DOHH2 (cell line): ENCODE results near the gene NOM1.
"Not testable (repeated sequence)": the region's sequence is repeated elsewhere in the genome, so short reads cannot be mapped to it uniquely, and the experiment has no call there.

ENCODE experiments used
- H3F3A ChIP-seq: fragments of 200-600 bp; sonication (generic), shearing (Covaris generic); 2 replicates; pipeline ENCODE4 v1.6.0; 2016; ENCODE audit warnings: antibody characterized with exemption, mild to moderate bottlenecking; ENCODE audit not compliant: control insufficient read depth, insufficient read depth
- H3K27ac ChIP-seq: fragments of 200-600 bp; sonication (generic); 2 replicates; pipeline ENCODE4 v1.5.1; 2014; ENCODE audit warnings: low read depth, mild to moderate bottlenecking, low read length, moderate library complexity
- H3K27me3 ChIP-seq: fragments of 200-600 bp; sonication (generic); 2 replicates; pipeline ENCODE4 v1.6.1; 2014; ENCODE audit warnings: mild to moderate bottlenecking, low read length, mixed read lengths; ENCODE audit not compliant: control insufficient read depth
- H3K36me3 ChIP-seq: fragments of 200-600 bp; sonication (generic); 2 replicates; pipeline ENCODE4 v1.6.1; 2014; ENCODE audit warnings: mild to moderate bottlenecking, low read length, moderate library complexity, mixed read lengths; ENCODE audit not compliant: control insufficient read depth
- H3K4me1 ChIP-seq: fragments of 200-600 bp; sonication (generic); 2 replicates; pipeline ENCODE4 v1.6.1; 2014; ENCODE audit warnings: mild to moderate bottlenecking, low read length, mixed read lengths; ENCODE audit not compliant: control insufficient read depth
- H3K4me2 ChIP-seq: fragments of 200-600 bp; sonication (generic); 2 replicates; pipeline ENCODE4 v1.6.0; 2014; ENCODE audit warnings: mild to moderate bottlenecking, low read length, moderate library complexity
- H3K4me3 ChIP-seq: fragments of 200-600 bp; sonication (generic); 2 replicates; pipeline ENCODE4 v1.5.1; 2014; ENCODE audit warnings: mild to moderate bottlenecking, low read length, mixed read lengths
- H3K79me2 ChIP-seq: fragments of 200-600 bp; sonication (generic); 2 replicates; pipeline ENCODE4 v1.6.1; 2014; ENCODE audit warnings: mild to moderate bottlenecking, low read length, mixed read lengths; ENCODE audit not compliant: control insufficient read depth
- H3K9me2 ChIP-seq: fragments of 200-600 bp; sonication (generic); replicated peaks from 2 replicates; pipeline ENCODE4 v1.6.1; 2014; ENCODE audit warnings: mild to moderate bottlenecking, low read length, mixed read lengths; ENCODE audit not compliant: control insufficient read depth
- H3K9me3 ChIP-seq: fragments of 200-600 bp; sonication (generic); 2 replicates; pipeline ENCODE4 v1.6.1; 2014; ENCODE audit warnings: antibody characterized with exemption, low read length, mixed read lengths; ENCODE audit not compliant: control insufficient read depth, insufficient read depth
- H4K20me1 ChIP-seq: fragments of 200-600 bp; sonication (generic); 2 replicates; pipeline ENCODE4 v1.6.0; 2014; ENCODE audit warnings: low read depth, mild to moderate bottlenecking, antibody characterized with exemption, low read length, moderate library complexity; ENCODE audit not compliant: control insufficient read depth, insufficient read depth
- EZH2phosphoT487 ChIP-seq: fragments of 200-600 bp; sonication (generic); IDR thresholded peaks from 2 replicates; pipeline ENCODE4 v1.6.1; 2017; ENCODE audit warnings: borderline replicate concordance, mild to moderate bottlenecking, antibody characterized with exemption, low read length, moderate library complexity, mixed read lengths
- TF ChIP-seq, protein P1 (sequence below): fragments of 200-600 bp; sonication (generic); IDR thresholded peaks from one replicate; pipeline ENCODE4 v1.5.1; 2014; ENCODE audit warnings: antibody characterized with exemption, mild to moderate bottlenecking, low read depth, low read length; ENCODE audit not compliant: poor library complexity, severe bottlenecking

Gene NOM1, protein sequence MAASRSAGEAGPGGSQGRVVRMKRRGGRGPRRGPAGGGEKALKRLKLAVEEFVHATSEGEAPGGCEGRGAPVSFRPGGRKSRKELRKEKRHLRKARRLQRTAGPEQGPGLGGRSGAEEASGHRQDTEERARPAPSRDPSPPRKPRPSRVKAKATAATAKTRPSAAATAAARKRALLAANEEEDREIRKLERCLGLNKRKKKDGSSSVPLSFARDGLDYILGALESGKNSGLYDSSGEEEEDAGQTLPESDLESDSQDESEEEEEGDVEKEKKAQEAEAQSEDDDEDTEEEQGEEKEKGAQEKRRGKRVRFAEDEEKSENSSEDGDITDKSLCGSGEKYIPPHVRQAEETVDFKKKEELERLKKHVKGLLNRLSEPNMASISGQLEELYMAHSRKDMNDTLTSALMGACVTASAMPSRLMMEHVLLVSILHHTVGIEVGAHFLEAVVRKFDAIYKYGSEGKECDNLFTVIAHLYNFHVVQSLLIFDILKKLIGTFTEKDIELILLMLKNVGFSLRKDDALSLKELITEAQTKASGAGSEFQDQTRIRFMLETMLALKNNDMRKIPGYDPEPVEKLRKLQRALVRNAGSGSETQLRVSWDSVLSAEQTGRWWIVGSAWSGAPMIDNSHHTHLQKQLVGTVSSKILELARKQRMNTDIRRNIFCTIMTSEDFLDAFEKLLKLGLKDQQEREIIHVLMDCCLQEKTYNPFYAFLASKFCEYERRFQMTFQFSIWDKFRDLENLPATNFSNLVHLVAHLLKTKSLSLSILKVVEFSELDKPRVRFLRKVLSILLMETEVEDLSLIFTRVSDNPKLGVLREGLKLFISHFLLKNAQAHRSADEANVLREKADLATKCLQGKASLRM

DNA sequence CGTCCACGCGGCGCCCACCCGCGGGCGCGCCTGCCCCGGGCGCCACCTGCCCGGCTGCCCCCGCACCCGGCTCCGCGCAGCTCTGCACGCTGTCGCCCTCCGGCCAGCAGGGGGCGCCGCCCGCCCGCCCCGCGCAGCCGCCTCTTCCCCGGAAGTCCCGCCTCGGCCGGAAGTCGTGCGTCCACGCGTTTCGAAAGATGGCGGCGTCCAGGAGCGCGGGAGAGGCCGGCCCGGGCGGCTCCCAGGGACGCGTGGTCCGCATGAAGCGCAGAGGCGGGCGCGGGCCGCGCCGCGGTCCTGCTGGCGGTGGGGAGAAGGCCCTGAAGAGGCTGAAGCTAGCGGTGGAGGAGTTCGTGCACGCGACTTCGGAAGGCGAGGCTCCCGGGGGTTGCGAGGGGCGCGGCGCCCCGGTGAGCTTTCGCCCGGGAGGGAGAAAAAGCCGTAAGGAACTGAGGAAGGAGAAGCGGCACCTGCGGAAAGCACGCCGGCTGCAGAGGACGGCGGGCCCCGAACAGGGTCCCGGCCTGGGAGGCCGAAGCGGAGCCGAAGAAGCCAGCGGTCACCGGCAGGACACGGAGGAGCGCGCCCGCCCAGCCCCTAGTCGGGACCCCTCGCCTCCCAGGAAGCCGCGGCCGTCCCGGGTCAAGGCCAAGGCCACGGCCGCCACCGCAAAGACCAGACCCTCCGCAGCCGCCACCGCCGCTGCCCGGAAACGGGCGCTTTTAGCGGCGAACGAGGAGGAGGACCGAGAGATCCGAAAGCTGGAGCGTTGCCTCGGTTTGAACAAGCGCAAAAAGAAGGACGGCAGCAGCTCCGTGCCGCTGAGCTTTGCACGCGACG lies at the start of gene NOM1:
Gene NOM1, plus strand, starts transcription at position 172 of the 840 bp plus-strand sequence. Its CDS starts 26 bp downstream, at position 198.
- H3K27ac ChIP-seq, result peak within 1 kb of the TSS; percentile 59

DNA sequence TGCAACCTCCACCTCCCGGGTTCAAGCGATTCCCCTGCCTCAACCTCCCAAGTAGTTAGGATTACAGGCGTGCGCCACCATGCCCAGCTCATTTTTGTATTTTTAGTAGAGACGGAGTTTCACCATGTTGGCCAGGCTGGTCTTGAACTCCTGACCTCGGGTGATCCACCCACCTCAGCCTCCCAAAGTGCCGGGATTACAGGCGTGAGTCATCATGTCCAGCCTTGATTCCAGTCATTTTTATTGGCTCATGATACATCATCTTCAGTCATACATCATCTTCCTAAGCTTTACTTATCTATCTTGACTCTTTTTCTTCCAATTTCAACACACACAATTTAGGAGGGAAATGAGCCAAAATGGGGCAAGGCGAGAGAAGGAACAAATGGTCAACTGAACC lies 49.4 kb upstream of the NOM1 start:
- H4K20me1 ChIP-seq, H3K27me3 ChIP-seq, H3K27ac ChIP-seq, H3K4me3 ChIP-seq, H3K4me2 ChIP-seq, H3K79me2 ChIP-seq, H3F3A ChIP-seq, H3K9me3 ChIP-seq, H3K9me2 ChIP-seq, H3K36me3 ChIP-seq: not testable (repeated sequence)
- H3K4me1 ChIP-seq, result peaks cover 21% of the 10 kb centered on the region

More for the DNA sequence above, at the start of gene NOM1:
- H3K4me2 ChIP-seq, result peak within 1 kb of the TSS; percentile 73
- H3K9me3 ChIP-seq, result no peaks in the 10 kb centered on the region
- H4K20me1 ChIP-seq, result peaks cover 39% of the 10 kb centered on the region
- peak within 1 kb of the TSS; percentile 96 for H3K4me3 ChIP-seq
- peaks cover 3% of the 10 kb centered on the region for H3K27me3 ChIP-seq
- H3F3A ChIP-seq, result peaks cover 9% of the 10 kb centered on the region
- TF ChIP-seq, protein P1, sequence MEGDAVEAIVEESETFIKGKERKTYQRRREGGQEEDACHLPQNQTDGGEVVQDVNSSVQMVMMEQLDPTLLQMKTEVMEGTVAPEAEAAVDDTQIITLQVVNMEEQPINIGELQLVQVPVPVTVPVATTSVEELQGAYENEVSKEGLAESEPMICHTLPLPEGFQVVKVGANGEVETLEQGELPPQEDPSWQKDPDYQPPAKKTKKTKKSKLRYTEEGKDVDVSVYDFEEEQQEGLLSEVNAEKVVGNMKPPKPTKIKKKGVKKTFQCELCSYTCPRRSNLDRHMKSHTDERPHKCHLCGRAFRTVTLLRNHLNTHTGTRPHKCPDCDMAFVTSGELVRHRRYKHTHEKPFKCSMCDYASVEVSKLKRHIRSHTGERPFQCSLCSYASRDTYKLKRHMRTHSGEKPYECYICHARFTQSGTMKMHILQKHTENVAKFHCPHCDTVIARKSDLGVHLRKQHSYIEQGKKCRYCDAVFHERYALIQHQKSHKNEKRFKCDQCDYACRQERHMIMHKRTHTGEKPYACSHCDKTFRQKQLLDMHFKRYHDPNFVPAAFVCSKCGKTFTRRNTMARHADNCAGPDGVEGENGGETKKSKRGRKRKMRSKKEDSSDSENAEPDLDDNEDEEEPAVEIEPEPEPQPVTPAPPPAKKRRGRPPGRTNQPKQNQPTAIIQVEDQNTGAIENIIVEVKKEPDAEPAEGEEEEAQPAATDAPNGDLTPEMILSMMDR, result peak; percentile 51
- TF ChIP-seq EZH2phosphoT487, result no peak
- H3K79me2 ChIP-seq, result peaks cover 58% of the 10 kb centered on the region
- H3K36me3 ChIP-seq, result peaks cover 52% of the 10 kb centered on the region
- H3K9me2 ChIP-seq, result no peaks in the 10 kb centered on the region
- H3K4me1 ChIP-seq, result peaks cover 16% of the 10 kb centered on the region

DNA sequence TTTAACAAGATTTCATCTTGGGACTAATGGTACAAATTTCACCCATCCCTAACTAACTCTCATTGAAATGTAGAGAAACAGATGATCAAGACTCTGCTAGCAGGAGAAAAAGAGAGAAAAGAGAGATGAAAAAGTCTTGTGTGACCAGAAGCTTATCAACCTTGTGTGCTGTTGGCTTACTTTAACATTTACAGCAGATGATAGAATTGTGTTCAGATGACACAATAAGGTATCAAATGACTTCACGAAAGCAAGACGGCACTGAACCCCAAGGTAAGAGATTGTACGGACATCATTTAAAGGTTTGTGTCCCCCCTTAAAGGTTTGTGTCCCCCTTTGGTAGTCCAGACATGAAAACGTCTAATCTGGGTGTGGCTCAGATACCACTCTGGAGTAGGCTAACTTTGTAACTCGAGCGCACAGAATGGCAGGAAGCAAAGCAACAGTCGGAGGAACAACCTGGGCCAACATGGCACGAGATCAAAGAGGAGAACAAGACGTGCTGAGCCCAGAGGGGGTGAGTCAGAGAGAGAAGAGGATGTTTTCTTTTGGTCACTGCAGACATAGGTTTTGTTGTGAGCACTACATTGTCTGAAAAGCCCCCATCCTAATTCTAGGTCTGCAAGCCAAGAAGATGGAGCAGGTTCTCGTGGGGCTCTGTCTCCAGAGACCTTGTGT lies 46.1 kb upstream of the NOM1 start:
- no peaks in the 10 kb centered on the region for H4K20me1 ChIP-seq
- no peaks in the 10 kb centered on the region for H3K79me2 ChIP-seq
- no peaks in the 10 kb centered on the region for H3K4me1 ChIP-seq
- no peak overlapping the region for H3K4me3 ChIP-seq
- H3K4me2 ChIP-seq, result no peak overlapping the region
- no peaks in the 10 kb centered on the region for H3K36me3 ChIP-seq
- no peaks in the 10 kb centered on the region for H3K9me2 ChIP-seq
- no peak for TF ChIP-seq EZH2phosphoT487
- TF ChIP-seq, protein P1, result no peak
- peaks cover 8% of the 10 kb centered on the region; the same call in 1 of the 2 replicates for H3K27me3 ChIP-seq
- no peaks in the 10 kb centered on the region for H3F3A ChIP-seq
- H3K27ac ChIP-seq, result no peak overlapping the region
- no peaks in the 10 kb centered on the region for H3K9me3 ChIP-seq
